Effector CD8-positive, alpha-beta T cell (primary cell): Measurements from ENCODE around the gene C15orf62.
A peak's percentile ranks its signal among the peaks of the same experiment; 100 is the strongest.

Experiments
- DNase-seq: peaks from one replicate; lab custom pipeline; 2025; lab: John Stamatoyannopoulos, UW

C15orf62 gene

DNA sequence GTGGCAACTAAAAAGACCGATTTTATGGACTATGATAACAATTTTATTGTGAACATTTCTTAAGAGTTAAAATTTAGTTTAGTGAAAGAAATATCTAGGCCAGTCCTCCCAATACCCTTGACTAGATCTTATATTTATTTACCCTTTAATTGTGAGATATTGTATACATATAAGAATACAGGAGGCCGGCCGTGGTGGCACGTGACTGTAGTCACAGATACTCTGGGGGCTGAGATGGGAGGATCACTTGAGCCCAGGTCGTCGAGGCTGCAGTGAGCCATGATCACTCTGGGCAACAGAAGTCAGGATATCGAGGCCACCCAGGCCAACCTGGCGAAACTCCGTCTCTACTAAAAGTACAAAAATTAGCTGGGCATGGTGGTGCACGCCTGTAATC lies 14.0 kb upstream of the C15orf62 start:
- no peak for DNase-seq

DNA sequence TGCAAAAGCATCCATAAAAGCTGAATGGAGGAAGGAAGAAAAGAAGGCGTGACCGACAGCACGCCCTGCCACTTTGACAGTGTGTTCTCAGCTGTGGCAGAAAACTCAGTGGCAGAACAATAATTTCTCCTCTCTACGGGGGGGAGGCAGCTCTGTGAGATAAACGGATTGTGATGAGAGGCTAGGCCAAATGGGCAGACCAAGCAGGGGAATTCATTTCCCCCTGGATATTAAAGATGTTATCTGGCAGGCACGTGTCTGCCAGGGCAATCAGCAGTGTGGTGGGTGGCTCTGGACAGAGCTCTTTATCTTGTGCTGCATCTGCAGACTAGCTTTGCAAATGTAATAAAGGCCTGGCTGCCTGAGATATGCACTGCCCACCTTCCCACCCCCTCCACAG lies 12.8 kb upstream of the C15orf62 start:
- no peak for DNase-seq

DNA sequence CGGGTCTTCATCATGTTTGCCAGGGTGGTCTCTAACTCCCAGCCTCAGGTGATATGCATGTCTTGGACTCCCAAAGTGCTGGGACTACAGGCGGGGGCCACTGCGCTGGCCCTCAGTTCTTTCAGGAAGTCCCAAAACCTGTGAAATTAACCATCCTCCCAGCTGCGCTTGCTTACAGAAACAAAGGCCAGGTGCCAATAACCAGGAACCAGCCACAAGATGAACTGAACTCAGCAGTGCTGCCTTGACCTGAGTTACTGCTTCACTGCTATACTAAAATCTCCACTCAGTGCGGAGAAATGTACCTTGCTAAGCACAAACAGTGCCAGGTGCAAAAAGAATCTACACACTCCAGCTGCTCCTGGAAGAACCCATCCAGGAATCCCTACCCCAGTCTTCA lies 9.8 kb upstream of the C15orf62 start:
- no peak for DNase-seq

DNA sequence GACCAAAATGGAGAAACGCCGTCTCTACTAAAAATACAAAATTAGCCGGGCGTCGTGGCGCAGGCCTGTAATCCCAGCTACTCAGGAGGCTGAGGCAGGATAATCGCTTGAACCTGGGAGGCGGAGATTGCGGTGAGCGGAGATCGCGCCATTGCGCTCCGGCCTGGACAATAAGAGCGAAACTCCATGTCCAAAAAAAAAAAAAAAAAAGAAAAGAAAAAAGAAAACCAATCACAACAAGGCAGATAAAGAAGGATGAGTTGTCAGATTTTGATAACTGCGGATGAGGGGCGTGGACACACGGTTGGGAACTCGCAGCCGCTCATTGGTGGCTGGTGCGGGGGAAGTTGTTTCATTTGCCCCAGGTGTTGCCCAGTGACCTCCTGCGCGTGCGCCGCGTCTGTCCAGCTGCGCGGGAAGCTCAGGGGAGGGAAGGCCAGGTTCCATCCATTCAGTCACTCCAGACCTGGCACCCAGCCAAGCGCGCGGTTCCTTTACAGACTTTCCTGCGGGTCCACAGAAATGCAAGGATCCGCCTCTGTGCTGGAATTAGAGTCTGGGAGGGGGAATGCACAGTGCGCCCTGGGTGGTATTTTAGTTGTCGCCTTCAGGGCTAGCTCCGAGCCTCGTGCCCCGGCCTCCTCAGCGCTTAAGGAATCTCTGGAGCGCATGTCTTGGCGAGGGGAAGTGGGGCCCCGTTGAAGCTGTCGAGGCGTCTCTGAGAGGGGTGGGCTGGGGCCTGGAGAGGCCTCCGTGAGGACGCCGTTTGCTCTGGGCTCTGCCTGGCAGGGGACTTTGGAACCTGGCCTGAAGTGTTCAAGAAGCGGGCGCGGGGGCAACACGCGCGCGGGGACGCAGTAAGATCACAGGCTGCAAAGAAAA lies 6.6 kb upstream of the C15orf62 start:
- peak; percentile 32 for DNase-seq

GRCh38 chr15:40763801-40764628 lies 5.8 kb upstream of the C15orf62 start, which contains the start of gene GCHFR:
TSS of gene GCHFR (plus strand) at chr15:40764068. CDS start at chr15:40764181, 113 bp downstream.
- peak; percentile 49 for DNase-seq

DNA sequence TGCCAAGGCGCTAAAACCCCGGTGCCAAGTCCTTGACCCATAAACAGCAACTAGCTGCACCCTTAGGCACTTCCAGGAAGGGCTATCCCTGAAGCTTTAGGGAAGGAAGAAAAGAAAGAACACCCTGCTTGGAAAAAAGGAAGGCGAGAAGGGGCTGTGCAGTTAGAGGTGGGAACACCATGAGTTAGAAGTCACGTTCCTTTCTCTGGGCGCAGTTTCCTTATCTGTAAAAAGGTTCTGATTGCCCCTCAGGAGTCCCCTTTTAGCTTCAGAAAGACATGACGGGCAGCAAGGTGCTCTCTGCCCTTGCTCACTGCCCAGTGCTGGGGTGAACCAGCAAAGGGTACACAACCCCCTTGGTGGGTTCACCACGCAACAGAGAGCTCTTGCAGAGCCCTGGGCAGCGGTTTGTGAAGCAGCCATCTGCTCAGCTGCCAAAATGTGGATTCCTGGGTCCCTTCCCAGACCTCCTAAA lies 5.1 kb upstream of the C15orf62 start:
- DNase-seq = no peak

DNA sequence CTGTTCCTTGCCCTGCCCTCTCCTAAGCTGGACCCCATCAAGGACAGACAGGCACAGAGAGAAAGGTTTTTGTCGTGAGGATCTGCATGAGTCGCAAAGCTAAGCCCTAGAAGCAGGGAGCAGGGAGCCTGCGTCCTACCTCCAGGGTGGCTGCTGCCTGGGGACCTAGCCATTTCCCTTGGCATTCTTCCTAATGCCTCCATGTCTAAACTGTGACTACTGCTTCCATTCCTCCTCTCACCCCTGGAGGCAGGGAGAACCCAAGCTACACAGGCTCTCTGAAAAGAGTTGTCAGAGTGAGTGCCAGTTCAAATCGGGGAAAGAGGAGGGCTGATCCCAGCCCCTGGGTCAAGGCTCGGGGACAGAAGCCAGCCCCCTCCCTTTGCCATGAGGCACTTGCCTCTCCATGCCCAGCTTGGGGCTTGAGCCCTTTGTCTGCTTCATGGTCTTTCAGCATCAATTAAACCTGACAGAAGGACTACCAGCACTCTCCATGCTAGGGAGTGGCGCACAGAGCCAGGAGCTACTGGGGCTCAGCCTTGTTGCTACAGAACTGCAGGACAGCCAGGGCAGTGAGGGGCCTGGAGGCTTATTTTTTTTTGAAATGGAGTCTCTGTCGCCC lies 3.5 kb upstream of the C15orf62 start:
- no peak for DNase-seq

- no peak for DNase-seq
Observed at GRCh38 chr15:40766906-40767837, 2.6 kb upstream of the C15orf62 start.

DNA sequence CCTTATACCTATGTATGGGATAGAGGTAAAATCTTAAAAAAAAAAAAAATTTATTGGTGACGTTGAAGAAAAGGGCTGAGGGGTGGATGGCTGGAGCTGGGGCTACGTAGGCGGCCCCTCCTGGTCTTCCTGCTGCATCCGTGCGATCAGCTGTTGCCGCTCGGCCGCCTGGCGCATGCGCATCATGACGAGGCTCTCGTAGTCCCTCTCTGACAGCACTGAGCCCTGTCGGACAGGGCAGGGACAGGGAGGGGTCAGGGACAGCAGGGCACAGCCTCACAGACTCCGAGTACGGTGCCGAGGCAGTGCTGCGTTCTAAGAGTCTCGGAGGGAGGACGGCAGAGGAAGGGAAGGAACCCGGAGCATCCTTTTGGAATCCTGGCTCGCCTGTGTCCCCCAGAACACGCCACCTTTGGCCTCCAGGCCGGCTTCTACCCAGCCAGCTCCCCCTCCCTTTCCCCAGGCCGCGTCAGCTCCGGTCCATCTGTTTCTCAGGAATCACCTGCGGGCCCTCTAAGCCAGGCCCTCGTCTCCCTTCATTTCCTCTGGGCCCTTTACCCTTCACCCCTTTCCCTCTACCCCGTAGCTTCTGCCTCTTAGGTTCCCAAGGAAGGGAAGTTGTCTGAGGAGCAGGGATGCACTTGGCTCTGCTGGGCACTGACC lies 1.8 kb upstream of the C15orf62 start:
- no peak for DNase-seq

- no peak for DNase-seq
Observed at GRCh38 chr15:40768521-40769273, 1.1 kb upstream of the C15orf62 start.

DNA sequence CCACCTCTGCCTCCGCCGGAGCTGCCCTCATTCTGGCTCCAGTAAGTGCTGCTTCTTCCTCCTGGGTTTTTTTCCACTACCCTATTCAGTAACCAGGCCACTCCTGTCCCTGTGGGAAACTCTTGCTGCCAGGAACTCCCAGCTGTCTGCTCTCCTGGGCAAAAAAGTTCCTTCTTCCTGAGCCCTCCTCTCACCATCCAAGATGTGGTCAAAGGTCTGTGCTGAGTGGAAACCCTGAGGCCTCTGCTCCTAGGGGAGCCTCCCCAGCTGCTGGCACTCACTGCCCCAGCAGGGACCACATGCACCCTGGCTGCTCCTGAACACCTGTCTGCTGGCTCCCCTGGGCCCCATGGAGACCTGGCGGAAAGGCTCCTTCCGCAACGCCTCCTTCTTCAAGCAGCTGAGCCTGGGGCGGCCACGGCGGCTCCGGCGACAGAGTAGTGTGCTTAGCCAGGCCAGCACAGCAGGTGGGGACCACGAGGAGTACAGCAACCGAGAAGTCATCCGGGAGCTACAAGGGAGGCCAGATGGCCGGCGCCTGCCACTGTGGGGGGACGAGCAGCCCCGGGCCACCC lies 454 bp downstream of the C15orf62 start:
- DNase-seq = no peak

DNA sequence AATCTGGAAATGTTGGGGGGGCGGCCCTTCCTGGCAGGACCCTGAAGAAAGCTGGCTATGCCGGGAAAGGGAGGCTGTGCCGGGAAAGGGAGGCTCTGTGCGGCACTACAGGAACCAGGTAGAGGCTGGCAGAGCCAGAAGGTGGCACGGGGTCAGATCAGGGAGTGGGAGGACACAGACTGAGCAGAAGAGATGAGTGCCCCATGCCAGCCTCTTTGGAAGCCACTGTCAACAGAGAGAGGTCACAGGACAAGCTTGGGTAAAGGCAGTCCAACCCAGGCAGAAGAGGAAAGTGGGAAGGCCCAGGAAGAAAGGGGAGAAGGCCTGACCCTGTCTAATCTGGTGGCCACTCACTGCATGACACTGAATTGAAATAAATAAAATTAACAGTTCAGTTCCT lies 1.5 kb downstream of the C15orf62 start:
- DNase-seq = no peak

GRCh38 chr15:40772014-40772413 lies 2.2 kb downstream of the C15orf62 start:
- DNase-seq = no peak

- DNase-seq = no peak
Observed at GRCh38 chr15:40773496-40773895, 3.7 kb downstream of the C15orf62 start.

GRCh38 chr15:40773902-40774301 lies 4.1 kb downstream of the C15orf62 start:
- no peak for DNase-seq

- no peak for DNase-seq
Observed at GRCh38 chr15:40775007-40775406, 5.2 kb downstream of the C15orf62 start.

GRCh38 chr15:40775740-40776536 lies 6.2 kb downstream of the C15orf62 start:
- no peak for DNase-seq

DNA sequence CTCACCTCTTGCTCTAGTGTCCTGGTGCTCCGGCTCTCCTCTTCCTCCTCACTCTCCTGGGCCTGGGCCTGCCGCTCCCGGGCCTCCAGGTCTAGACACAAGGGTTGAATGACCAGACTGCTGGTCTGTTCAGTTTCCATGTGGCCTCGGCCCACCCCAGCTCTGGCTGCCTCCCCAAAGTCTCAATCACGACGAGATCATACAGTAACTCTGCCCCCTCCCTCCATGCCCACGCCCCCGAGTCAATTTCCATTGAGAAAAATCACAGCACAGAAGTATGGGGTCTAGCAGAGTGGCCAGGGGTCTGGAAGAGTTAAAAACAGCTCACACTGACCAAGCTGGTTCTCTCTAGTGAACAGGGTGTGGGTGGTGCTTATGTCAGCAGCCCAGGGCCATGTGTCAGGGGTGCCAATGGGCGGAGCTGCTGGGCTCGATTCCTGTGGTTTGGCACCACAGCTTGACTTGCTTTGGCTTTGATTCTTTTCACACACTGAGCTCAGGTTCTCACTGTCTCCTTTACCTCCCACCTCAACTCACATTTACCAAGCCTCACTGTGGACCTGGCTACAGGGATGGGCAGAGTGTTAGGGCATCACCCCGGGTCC lies 6.9 kb downstream of the C15orf62 start:
- no peak for DNase-seq
